ENCODE measurements around the gene RABGEF1.
"Not testable (repeated sequence)": the region's sequence is repeated elsewhere in the genome, so short reads cannot be mapped to it uniquely, and the experiment has no call there.

The RABGEF1 gene

DNA sequence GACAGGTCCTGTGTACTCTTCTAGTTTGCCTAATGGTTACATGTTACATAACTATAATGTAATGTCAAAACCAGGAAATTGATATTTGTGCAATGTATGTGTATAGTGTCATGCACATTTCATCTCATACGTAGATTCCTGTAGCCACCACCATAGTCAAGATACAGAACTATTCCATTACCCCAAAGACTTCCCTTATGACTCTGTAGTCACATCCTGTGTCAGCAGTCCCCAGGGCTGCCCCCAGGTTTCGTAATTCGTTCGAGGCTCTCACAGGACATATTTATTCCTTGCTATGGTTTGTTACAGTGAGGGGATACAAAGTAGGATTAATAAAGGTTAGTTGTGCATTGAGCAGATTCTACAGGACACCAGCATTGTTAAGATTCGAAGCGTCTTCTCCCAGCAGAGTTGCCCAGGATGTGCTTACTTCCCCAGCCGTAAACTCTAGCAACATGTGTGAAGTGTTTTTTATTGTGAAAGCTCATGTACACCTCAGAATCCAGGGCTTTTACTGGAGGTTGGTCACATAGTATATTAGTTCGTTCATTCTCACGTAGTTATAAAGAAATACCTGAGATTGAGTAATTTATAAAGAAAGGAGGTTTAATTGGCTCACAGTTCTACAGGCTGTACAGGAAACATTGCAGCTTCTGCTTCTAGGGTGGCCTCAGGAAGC lies 18.6 kb downstream of the RABGEF1 start:
- Histone ChIP-seq H3K9me3 (ENCODE audit: control insufficient read depth in 2 of 2, low read length in 2 of 2) (no peaks in the 10 kb centered on the region), H3K4me1 (ENCODE audit: control insufficient read depth in 2 of 2, insufficient read depth in 2 of 2, low read length in 2 of 2) (no peaks in the 10 kb centered on the region), H3K27ac (ENCODE audit: low read depth in 2 of 2, low read length in 2 of 2) (no peak overlapping the region)

DNA sequence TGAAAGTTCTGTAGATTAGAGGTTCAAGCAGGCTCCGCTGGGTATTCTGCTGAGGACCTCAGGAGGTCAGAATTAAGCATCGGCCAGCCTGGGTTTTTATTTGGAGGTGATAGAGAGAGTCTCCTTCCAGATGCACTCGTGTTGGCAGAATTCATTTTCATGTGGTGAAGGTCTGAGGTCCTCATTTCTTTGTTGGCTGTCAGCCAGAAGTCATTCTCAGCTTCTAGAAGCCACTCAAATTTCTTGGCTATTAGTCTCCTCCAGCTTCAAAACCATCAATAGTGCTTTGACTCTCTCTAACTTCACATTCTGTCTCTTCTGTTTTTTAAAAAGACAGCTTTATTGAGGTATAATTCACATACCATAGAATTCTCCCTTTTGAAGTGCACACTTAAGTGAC lies 22.6 kb downstream of the RABGEF1 start:
- not testable (repeated sequence) for H3K9ac ChIP-seq (ENCODE audit: low read depth in 1 of 2, low read length in 2 of 2); H3K4me1 ChIP-seq (ENCODE audit: control insufficient read depth in 2 of 2, insufficient read depth in 2 of 2, low read length in 2 of 2); H3K36me3 ChIP-seq (ENCODE audit: control insufficient read depth in 2 of 2, insufficient read depth in 2 of 2, low read length in 2 of 2); H3K9me3 ChIP-seq (ENCODE audit: control insufficient read depth in 2 of 2, low read length in 2 of 2); H3K4me3 ChIP-seq (ENCODE audit: low read length in 2 of 2); H3K27me3 ChIP-seq (ENCODE audit: control insufficient read depth in 2 of 2, insufficient read depth in 2 of 2, low read length in 2 of 2); H3K27ac ChIP-seq (ENCODE audit: low read depth in 2 of 2, low read length in 2 of 2)

More for the DNA sequence above, 18.6 kb downstream of the RABGEF1 start:
- Histone ChIP-seq H3K9ac (ENCODE audit: low read depth in 1 of 2, low read length in 2 of 2) (no peak overlapping the region), H3K27me3 (ENCODE audit: control insufficient read depth in 2 of 2, insufficient read depth in 2 of 2, low read length in 2 of 2) (no peaks in the 10 kb centered on the region), H3K36me3 (ENCODE audit: control insufficient read depth in 2 of 2, insufficient read depth in 2 of 2, low read length in 2 of 2) (peaks cover 0 to 10% of the 10 kb centered on the region in 2 donors), H3K4me3 (ENCODE audit: low read length in 2 of 2) (no peak overlapping the region)

DNA sequence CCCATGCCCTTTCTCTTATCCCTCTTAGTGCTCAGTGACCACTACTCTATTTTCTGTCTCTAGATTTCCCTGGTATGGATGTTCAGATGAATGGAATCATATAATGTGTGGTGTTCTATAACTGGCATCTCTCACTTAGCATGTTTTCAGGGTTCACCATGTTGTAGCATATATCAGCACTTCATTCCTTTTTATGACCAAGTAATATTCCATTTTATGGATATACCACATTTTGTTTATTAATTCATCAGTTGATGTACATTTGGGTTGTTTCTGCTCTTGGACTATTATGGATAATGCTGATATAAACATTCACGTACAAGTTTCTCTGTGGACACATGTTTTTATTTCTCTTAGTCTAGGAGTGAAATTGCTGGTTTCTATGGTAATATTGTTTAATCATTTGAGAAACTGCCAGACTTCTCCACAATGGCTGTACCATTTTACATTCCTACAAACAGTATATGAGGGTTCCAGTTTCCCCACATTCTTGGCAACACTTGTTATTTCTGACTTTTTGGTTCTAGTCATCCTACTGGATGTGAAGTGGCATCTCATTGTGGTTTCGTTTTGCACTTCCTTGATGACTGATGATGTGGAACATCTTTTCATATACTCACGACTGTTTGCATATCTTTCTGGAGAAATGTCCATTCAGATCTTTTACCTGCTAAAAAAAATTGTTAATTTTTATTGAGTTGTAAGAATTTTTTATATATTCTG lies 23.3 kb downstream of the RABGEF1 start:
- not testable (repeated sequence) for H3K36me3 ChIP-seq (ENCODE audit: control insufficient read depth in 2 of 2, insufficient read depth in 2 of 2, low read length in 2 of 2); H3K4me1 ChIP-seq (ENCODE audit: control insufficient read depth in 2 of 2, insufficient read depth in 2 of 2, low read length in 2 of 2); H3K9ac ChIP-seq (ENCODE audit: low read depth in 1 of 2, low read length in 2 of 2); H3K27ac ChIP-seq (ENCODE audit: low read depth in 2 of 2, low read length in 2 of 2); H3K9me3 ChIP-seq (ENCODE audit: control insufficient read depth in 2 of 2, low read length in 2 of 2); H3K4me3 ChIP-seq (ENCODE audit: low read length in 2 of 2); H3K27me3 ChIP-seq (ENCODE audit: control insufficient read depth in 2 of 2, insufficient read depth in 2 of 2, low read length in 2 of 2)

DNA sequence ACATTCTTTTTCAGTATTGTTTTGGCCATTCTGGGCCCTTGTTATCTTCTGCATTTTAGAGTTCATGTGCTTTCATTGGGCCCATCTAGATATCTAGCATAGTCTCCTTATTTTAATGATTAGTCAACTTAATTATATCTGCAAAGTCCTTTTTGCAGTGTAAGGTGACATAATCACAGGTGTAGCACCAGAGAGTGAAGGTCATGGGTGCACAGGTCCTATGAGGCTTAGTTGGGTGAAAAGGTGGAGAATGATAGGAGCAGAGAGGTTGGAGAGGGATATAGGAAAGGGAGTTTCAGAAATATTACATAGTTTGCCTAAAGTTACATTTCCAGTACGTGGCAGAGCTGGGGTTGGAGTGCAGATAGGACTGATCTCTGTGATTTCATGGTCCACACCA lies 24.4 kb downstream of the RABGEF1 start:
- H3K4me3 ChIP-seq (ENCODE audit: low read length in 2 of 2); H3K27ac ChIP-seq (ENCODE audit: low read depth in 2 of 2, low read length in 2 of 2); H3K9me3 ChIP-seq (ENCODE audit: control insufficient read depth in 2 of 2, low read length in 2 of 2); H3K4me1 ChIP-seq (ENCODE audit: control insufficient read depth in 2 of 2, insufficient read depth in 2 of 2, low read length in 2 of 2); H3K27me3 ChIP-seq (ENCODE audit: control insufficient read depth in 2 of 2, insufficient read depth in 2 of 2, low read length in 2 of 2); H3K36me3 ChIP-seq (ENCODE audit: control insufficient read depth in 2 of 2, insufficient read depth in 2 of 2, low read length in 2 of 2); H3K9ac ChIP-seq (ENCODE audit: low read depth in 1 of 2, low read length in 2 of 2): not testable (repeated sequence)

DNA sequence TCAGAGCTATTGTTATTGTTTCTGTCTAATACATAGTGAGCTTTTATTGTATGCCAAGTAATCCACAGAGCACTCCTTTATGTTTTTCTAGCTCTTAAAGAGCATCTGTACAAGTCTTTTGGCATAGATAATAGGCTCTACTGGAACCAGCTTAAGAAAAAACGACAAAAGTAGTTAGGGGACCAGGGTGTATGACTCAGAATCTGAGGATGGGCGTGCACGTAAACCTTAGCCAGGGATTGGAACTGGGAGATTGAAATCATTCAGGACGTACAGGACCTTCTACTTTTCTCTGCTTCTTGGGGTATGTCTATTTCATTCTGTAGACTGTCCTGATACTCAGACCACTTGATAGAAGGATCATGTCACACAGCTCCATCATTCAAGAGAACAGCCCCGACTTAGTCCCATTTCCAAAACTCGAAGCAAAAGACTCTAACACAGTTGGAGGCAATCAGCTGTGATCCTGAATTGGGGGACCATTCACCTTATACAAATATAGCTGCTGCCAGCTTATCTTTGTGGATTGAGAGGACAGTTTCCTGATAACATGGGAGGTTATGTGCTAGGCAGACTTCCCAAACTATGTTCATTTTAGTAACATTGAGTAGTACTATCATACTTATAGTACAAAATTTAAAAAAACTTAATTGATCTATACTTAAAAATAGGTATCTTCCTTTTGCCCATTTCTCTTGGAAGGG lies 24.9 kb downstream of the RABGEF1 start:
- not testable (repeated sequence) for H3K4me1 ChIP-seq (ENCODE audit: control insufficient read depth in 2 of 2, insufficient read depth in 2 of 2, low read length in 2 of 2); H3K4me3 ChIP-seq (ENCODE audit: low read length in 2 of 2)

DNA sequence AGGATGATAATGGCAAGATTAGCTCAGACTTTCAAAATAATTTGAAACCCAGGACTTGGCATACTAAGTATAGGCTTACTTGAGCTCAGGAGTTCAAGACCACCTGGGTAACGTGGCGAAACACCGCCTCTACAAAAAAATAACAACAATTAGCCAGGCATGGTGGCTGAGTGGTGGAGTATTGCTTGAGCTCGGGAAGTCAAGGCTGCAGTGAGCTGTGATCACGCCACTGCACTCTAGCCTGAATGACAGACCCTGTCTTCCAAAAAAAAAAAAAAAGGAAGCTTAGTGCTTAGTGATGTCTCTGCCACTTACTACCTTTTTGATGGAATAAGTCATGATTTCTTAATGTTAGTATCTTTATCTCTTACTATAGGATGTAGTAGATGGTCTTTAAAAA lies 25.5 kb downstream of the RABGEF1 start:
- H3K9ac ChIP-seq (ENCODE audit: low read depth in 1 of 2, low read length in 2 of 2) = no peak overlapping the region
- peaks cover 3% of the 10 kb centered on the region in 2 donors for H3K4me1 ChIP-seq (ENCODE audit: control insufficient read depth in 2 of 2, insufficient read depth in 2 of 2, low read length in 2 of 2)
- H3K27ac ChIP-seq (ENCODE audit: low read depth in 2 of 2, low read length in 2 of 2) = no peak overlapping the region
- H3K27me3 ChIP-seq (ENCODE audit: control insufficient read depth in 2 of 2, insufficient read depth in 2 of 2, low read length in 2 of 2) = no peaks in the 10 kb centered on the region
- H3K36me3 ChIP-seq (ENCODE audit: control insufficient read depth in 2 of 2, insufficient read depth in 2 of 2, low read length in 2 of 2) = no peaks in the 10 kb centered on the region
- H3K9me3 ChIP-seq (ENCODE audit: control insufficient read depth in 2 of 2, low read length in 2 of 2) = no peaks in the 10 kb centered on the region
- H3K4me3 ChIP-seq (ENCODE audit: low read length in 2 of 2) = no peak overlapping the region

More for the DNA sequence above, 24.9 kb downstream of the RABGEF1 start:
- not testable (repeated sequence) for H3K9ac ChIP-seq (ENCODE audit: low read depth in 1 of 2, low read length in 2 of 2); H3K27me3 ChIP-seq (ENCODE audit: control insufficient read depth in 2 of 2, insufficient read depth in 2 of 2, low read length in 2 of 2); H3K27ac ChIP-seq (ENCODE audit: low read depth in 2 of 2, low read length in 2 of 2); H3K9me3 ChIP-seq (ENCODE audit: control insufficient read depth in 2 of 2, low read length in 2 of 2); H3K36me3 ChIP-seq (ENCODE audit: control insufficient read depth in 2 of 2, insufficient read depth in 2 of 2, low read length in 2 of 2)

DNA sequence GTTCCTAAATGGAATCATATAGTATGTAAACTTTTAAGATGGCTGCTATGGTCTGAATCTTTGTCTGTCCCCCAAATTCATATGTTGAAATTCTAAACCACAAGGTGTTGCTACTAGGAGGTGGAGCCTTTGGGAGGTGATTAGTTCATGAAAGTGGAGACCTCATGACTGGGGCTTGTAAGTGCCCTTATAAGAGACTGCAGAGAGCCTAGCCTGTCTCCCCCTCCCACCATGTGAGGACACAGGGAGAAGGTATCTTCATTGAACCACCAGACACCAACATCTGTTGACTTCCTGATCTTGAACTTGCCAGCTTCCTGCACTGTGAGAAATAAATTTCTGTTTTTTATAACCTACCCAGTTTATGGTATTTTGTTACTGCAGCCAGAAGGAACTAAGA lies 27.0 kb downstream of the RABGEF1 start:
- H3K9me3 ChIP-seq (ENCODE audit: control insufficient read depth in 2 of 2, low read length in 2 of 2); H3K9ac ChIP-seq (ENCODE audit: low read depth in 1 of 2, low read length in 2 of 2); H3K4me1 ChIP-seq (ENCODE audit: control insufficient read depth in 2 of 2, insufficient read depth in 2 of 2, low read length in 2 of 2); H3K27ac ChIP-seq (ENCODE audit: low read depth in 2 of 2, low read length in 2 of 2); H3K36me3 ChIP-seq (ENCODE audit: control insufficient read depth in 2 of 2, insufficient read depth in 2 of 2, low read length in 2 of 2); H3K27me3 ChIP-seq (ENCODE audit: control insufficient read depth in 2 of 2, insufficient read depth in 2 of 2, low read length in 2 of 2); H3K4me3 ChIP-seq (ENCODE audit: low read length in 2 of 2): not testable (repeated sequence)

DNA sequence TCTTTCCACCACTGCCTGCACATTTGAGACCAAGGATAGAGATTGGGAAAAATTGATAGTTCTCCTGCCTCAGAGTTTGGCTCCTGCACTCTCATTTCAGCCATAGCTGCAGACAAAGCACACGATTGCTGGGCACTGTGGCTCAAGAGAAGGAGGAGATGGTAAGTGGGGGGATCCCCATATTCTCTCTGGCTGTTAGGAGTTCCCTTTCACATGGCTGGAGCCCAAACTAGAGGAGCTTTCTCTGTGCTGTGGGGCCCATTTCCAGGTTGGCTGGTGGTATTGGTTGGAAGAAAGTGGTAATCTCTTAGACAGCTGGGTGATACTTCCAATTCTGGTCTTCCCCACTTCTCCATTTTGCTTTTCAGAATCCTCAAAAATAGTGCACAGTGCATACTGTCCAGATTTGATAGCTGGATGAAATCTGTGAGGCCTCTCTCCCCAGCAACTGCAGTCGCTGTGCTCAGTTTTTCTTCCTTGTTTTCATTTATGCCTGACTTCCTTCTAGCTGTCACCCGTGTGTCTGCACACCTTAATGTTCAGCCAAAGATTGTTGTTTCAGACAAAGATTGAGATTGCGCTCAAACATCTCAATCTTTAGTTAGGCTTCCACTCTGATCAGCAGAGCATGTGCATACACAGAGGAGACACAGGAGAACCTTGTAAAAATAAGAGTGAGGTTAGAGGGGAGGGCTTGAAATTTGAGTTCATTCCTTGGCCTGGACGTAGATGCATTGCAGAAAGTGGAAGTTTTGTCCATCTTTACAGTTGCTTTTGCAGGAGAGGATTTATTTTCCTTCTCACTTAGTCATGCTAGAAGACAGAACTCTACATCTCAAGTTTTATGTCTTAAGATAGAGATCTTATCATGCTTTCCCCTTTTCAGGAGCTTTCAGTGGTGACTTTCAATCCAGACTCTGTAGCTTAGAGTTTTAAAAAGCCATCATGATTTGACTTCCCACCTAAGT lies 28.6 kb downstream of the RABGEF1 start:
- Histone ChIP-seq H3K36me3 (ENCODE audit: control insufficient read depth in 2 of 2, insufficient read depth in 2 of 2, low read length in 2 of 2) (peaks cover 0 to 7% of the 10 kb centered on the region in 2 donors), H3K4me1 (ENCODE audit: control insufficient read depth in 2 of 2, insufficient read depth in 2 of 2, low read length in 2 of 2) (peaks cover 3% of the 10 kb centered on the region in 2 donors), H3K9me3 (ENCODE audit: control insufficient read depth in 2 of 2, low read length in 2 of 2) (no peaks in the 10 kb centered on the region), H3K4me3 (ENCODE audit: low read length in 2 of 2) (no peak overlapping the region), H3K27ac (ENCODE audit: low read depth in 2 of 2, low read length in 2 of 2) (no peak overlapping the region), H3K9ac (ENCODE audit: low read depth in 1 of 2, low read length in 2 of 2) (no peak overlapping the region), H3K27me3 (ENCODE audit: control insufficient read depth in 2 of 2, insufficient read depth in 2 of 2, low read length in 2 of 2) (no peaks in the 10 kb centered on the region)

DNA sequence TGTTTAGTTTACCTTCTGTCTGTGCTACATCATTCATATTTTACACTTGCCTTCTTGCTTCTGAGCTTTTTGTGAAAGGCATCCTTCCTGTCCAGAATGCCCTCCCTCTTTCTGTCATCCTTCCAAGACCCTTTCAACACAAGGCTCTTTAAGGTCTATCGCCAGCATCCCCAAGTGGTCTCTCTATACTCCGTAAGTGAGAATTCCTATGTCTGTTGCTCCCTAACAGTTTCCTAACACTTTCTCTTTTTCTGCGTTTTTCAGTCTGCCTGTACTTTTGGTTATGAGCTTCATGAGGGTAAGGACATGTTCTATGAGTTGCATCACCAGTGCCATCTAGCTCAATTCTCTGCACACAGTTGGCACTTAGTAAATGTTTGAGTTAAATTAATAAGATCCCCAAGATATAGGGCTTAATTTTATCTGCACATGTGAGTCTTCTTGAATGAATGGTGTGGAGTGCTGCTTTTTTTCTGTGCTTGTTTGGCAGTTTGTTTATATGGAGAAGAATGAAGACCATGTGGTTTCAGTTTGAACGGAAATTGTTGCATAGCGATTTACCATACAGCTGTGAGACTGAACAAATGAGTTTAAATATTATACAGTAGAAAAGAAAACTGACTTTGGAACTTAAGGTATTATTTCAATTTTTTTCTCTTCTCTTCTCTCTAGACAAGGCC lies 29.4 kb downstream of the RABGEF1 start:
- H3K9me3 ChIP-seq (ENCODE audit: control insufficient read depth in 2 of 2, low read length in 2 of 2) = no peaks in the 10 kb centered on the region

More for the DNA sequence above, 29.4 kb downstream of the RABGEF1 start:
- H3K4me3 ChIP-seq (ENCODE audit: low read length in 2 of 2) = no peak overlapping the region
- H3K36me3 ChIP-seq (ENCODE audit: control insufficient read depth in 2 of 2, insufficient read depth in 2 of 2, low read length in 2 of 2) = peaks cover 0 to 12% of the 10 kb centered on the region in 2 donors
- H3K27ac ChIP-seq (ENCODE audit: low read depth in 2 of 2, low read length in 2 of 2) = no peak overlapping the region
- no peak overlapping the region for H3K9ac ChIP-seq (ENCODE audit: low read depth in 1 of 2, low read length in 2 of 2)
- peaks cover 3% of the 10 kb centered on the region in 2 donors for H3K4me1 ChIP-seq (ENCODE audit: control insufficient read depth in 2 of 2, insufficient read depth in 2 of 2, low read length in 2 of 2)
- H3K27me3 ChIP-seq (ENCODE audit: control insufficient read depth in 2 of 2, insufficient read depth in 2 of 2, low read length in 2 of 2) = no peaks in the 10 kb centered on the region
